ENCODE data around the gene MNAT1. TPM values are rescaled to one million over a fixed set of nuclear protein-coding genes. Genes with fewer than 3 reads are reported as not detected.
A peak's percentile ranks its signal among the peaks of the same experiment; 100 is the strongest.
"Not testable (repeated sequence)": the region's sequence is repeated elsewhere in the genome, so short reads cannot be mapped to it uniquely, and the experiment has no call there.

The MNAT1 gene
- polyA plus RNA-seq, 1 donor, result 30.7 TPM

GRCh38 chr14:60839657-60840056, 105.1 kb downstream of the MNAT1 start:
- Histone ChIP-seq H3K9me3 (ENCODE audit: control insufficient read depth, low read depth, low read length) (no peaks in the 10 kb centered on the region), H3K4me3 (ENCODE audit: low read length) (no peak overlapping the region), H3K4me1 (ENCODE audit: control insufficient read depth, insufficient read depth, low read length) (no peaks in the 10 kb centered on the region), H3K36me3 (ENCODE audit: control insufficient read depth, insufficient read depth, low read length) (peaks cover 23% of the 10 kb centered on the region), H3K27me3 (ENCODE audit: control insufficient read depth, insufficient read depth, low read length) (no peaks in the 10 kb centered on the region), H3K27ac (ENCODE audit: low read length) (no peak overlapping the region)
- DNase-seq, result no peak
- no CpG with 5 or more reads among the region's 11 CpGs for WGBS (ENCODE audit: insufficient coverage, low lambda C conversion rate)

- no peaks in the 10 kb centered on the region for H3K27me3 ChIP-seq (ENCODE audit: control insufficient read depth, insufficient read depth, low read length)
- no peak for DNase-seq
Observed at GRCh38 chr14:60840313-60840712, 105.8 kb downstream of the MNAT1 start.

GRCh38 chr14:60845523-60845922, 111.0 kb downstream of the MNAT1 start:
- no peak overlapping the region for H3K27ac ChIP-seq (ENCODE audit: low read length)
- 60% methylated on average over 1 of the region's 1 CpG for WGBS (ENCODE audit: insufficient coverage, low lambda C conversion rate)
- H3K4me1 ChIP-seq (ENCODE audit: control insufficient read depth, insufficient read depth, low read length), result no peaks in the 10 kb centered on the region
- H3K36me3 ChIP-seq (ENCODE audit: control insufficient read depth, insufficient read depth, low read length), result no peaks in the 10 kb centered on the region
- DNase-seq, result no peak
- H3K9me3 ChIP-seq (ENCODE audit: control insufficient read depth, low read depth, low read length), result peaks cover 10% of the 10 kb centered on the region
- H3K4me3 ChIP-seq (ENCODE audit: low read length), result no peak overlapping the region
- H3K27me3 ChIP-seq (ENCODE audit: control insufficient read depth, insufficient read depth, low read length), result no peaks in the 10 kb centered on the region

More at GRCh38 chr14:60840313-60840712, 105.8 kb downstream of the MNAT1 start:
- no peaks in the 10 kb centered on the region for H3K9me3 ChIP-seq (ENCODE audit: control insufficient read depth, low read depth, low read length)
- H3K4me1 ChIP-seq (ENCODE audit: control insufficient read depth, insufficient read depth, low read length), result no peaks in the 10 kb centered on the region
- no CpG with 5 or more reads among the region's 1 CpG for WGBS (ENCODE audit: insufficient coverage, low lambda C conversion rate)
- H3K27ac ChIP-seq (ENCODE audit: low read length), result no peak overlapping the region
- H3K36me3 ChIP-seq (ENCODE audit: control insufficient read depth, insufficient read depth, low read length), result peaks cover 23% of the 10 kb centered on the region
- H3K4me3 ChIP-seq (ENCODE audit: low read length), result no peak overlapping the region

DNA sequence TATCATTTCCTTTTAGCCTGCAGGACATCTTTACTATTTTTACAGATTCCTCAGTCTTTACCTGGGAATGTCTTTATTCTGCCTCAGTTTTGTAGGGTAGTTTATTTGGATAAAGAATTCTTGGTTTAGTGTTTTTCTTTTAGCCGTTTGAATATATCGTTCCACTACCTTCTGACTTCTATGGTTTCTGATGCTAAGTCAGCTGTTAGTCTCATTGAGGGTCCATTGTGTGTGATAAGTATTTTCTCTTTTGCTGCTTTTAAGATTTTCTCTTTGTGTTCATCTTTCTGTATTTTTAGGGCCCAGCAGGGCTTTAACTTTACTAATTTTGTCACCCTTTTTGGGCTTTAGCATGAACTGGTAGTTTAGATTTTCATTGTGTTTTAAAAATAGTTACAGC, 113.5 kb downstream of the MNAT1 start:
- H3K4me1 ChIP-seq (ENCODE audit: control insufficient read depth, insufficient read depth, low read length), result no peaks in the 10 kb centered on the region
- DNase-seq, result no peak
- no peaks in the 10 kb centered on the region for H3K27me3 ChIP-seq (ENCODE audit: control insufficient read depth, insufficient read depth, low read length)
- no peak overlapping the region for H3K27ac ChIP-seq (ENCODE audit: low read length)
- no peak overlapping the region for H3K4me3 ChIP-seq (ENCODE audit: low read length)
- H3K36me3 ChIP-seq (ENCODE audit: control insufficient read depth, insufficient read depth, low read length), result no peaks in the 10 kb centered on the region
- 100% methylated on average over 1 of the region's 2 CpGs for WGBS (ENCODE audit: insufficient coverage, low lambda C conversion rate)
- peaks cover 10% of the 10 kb centered on the region for H3K9me3 ChIP-seq (ENCODE audit: control insufficient read depth, low read depth, low read length)

DNA sequence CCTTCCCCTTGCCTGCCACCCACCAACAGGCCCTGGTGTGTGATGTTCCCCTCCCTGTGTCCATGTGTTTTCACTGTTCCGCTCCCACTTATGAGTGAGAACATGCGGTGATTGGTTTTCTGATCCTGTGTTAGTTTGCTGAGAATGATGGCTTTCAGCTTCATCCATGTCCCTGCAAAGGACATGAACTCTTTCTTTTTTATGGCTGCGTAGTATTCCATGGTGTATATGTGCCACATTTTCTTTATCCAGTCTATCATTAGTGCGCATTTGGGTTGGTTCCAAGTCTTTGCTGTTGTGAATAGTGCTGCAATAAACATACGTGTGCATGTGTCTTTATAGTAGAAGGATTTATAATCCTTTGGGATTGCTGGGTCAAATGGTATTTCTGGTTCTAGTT, 117.1 kb downstream of the MNAT1 start:
- DNase-seq; H3K4me1 ChIP-seq (ENCODE audit: control insufficient read depth, insufficient read depth, low read length); H3K4me3 ChIP-seq (ENCODE audit: low read length); H3K27ac ChIP-seq (ENCODE audit: low read length); H3K27me3 ChIP-seq (ENCODE audit: control insufficient read depth, insufficient read depth, low read length); H3K36me3 ChIP-seq (ENCODE audit: control insufficient read depth, insufficient read depth, low read length): not testable (repeated sequence)
- no CpG with 5 or more reads among the region's 5 CpGs for WGBS (ENCODE audit: insufficient coverage, low lambda C conversion rate)
- peaks cover 13% of the 10 kb centered on the region for H3K9me3 ChIP-seq (ENCODE audit: control insufficient read depth, low read depth, low read length)

DNA sequence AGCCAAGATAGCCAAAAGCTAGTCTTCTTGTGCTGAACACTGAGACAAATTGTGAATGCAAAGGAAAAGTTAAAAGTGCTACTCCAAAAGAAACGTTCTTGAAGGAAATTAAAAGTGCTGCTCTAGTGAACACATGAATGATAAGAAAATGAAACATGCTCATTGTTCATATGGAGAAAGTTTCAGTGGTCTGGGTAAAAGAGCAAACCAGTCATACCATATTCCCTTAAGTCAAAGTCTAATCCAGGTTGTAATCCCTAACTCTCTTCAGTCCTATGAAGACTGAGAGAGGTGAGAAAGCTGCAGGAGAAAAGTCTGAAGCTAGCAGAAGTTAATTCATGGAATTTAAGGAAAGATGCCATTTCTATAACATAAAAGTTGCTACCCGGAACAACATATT, 121.5 kb downstream of the MNAT1 start:
- H3K27me3 ChIP-seq (ENCODE audit: control insufficient read depth, insufficient read depth, low read length), result no peaks in the 10 kb centered on the region
- peaks cover 5% of the 10 kb centered on the region for H3K9me3 ChIP-seq (ENCODE audit: control insufficient read depth, low read depth, low read length)
- peaks cover 5% of the 10 kb centered on the region for H3K36me3 ChIP-seq (ENCODE audit: control insufficient read depth, insufficient read depth, low read length)
- 80% methylated on average over 1 of the region's 2 CpGs for WGBS (ENCODE audit: insufficient coverage, low lambda C conversion rate)
- H3K27ac ChIP-seq (ENCODE audit: low read length), result no peak overlapping the region
- DNase-seq, result no peak
- no peaks in the 10 kb centered on the region for H3K4me1 ChIP-seq (ENCODE audit: control insufficient read depth, insufficient read depth, low read length)
- no peak overlapping the region for H3K4me3 ChIP-seq (ENCODE audit: low read length)

DNA sequence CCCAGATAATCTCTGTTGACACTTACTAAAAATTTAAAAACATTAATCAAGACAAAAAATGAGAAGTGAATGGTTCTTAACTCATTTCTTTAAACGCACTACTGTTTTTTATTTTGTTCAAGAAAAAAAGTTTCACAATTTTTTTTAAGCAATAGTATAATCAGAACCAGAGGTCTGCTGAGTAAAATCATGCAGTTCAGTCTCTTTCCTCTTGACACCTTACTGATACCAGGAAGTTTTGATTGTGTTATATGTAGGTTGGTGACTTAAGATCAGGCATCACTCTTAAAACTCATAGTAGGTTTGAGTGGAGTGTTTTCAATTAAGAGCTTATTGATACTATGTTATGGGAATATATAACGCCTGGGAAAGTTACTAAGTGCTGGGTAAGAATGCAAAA, 125.0 kb downstream of the MNAT1 start:
- Histone ChIP-seq H3K36me3 (ENCODE audit: control insufficient read depth, insufficient read depth, low read length) (peaks cover 5% of the 10 kb centered on the region), H3K27ac (ENCODE audit: low read length) (no peak overlapping the region), H3K9me3 (ENCODE audit: control insufficient read depth, low read depth, low read length) (peaks cover 5% of the 10 kb centered on the region), H3K27me3 (ENCODE audit: control insufficient read depth, insufficient read depth, low read length) (no peaks in the 10 kb centered on the region), H3K4me1 (ENCODE audit: control insufficient read depth, insufficient read depth, low read length) (peaks cover 3% of the 10 kb centered on the region), H3K4me3 (ENCODE audit: low read length) (no peak overlapping the region)
- no peak for DNase-seq
- 93% methylated on average over 1 of the region's 2 CpGs for WGBS (ENCODE audit: insufficient coverage, low lambda C conversion rate)

DNA sequence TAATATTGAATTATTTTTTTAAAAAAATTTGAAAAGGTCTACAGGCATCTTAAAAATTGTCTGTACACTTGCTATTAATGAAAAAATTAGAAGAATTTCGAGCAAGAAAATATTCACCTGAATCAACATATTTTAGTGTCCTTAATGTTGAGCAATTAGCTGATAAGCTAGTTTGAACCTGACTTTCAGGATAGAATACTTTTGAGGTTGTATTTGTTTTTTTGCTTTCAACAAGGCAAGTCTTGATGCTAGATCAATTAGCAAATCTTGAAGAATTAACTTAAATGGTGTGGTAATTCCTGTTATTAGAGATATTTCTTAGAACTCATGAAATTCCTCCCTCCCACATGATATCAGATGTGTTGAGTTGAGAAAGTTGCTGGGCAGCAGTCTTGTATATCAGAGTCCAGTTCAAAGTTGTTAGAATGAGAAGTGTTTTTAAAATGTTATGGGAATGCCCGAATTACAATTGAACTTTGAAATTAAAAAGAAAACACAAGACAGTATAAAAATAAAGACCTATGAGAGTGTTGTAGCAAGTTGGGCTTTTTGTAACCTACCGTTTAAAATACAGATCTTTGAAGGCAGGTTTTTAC, 127.1 kb downstream of the MNAT1 start:
- H3K9me3 ChIP-seq (ENCODE audit: control insufficient read depth, low read depth, low read length), result peaks cover 3% of the 10 kb centered on the region
- DNase-seq, result peak; percentile 30 to 78
- no peaks in the 10 kb centered on the region for H3K27me3 ChIP-seq (ENCODE audit: control insufficient read depth, insufficient read depth, low read length)
- peak overlapping the region; percentile 10 for H3K27ac ChIP-seq (ENCODE audit: low read length)
- no peak overlapping the region for H3K4me3 ChIP-seq (ENCODE audit: low read length)
- H3K4me1 ChIP-seq (ENCODE audit: control insufficient read depth, insufficient read depth, low read length), result peaks cover 3% of the 10 kb centered on the region
- no peaks in the 10 kb centered on the region for H3K36me3 ChIP-seq (ENCODE audit: control insufficient read depth, insufficient read depth, low read length)
- 23% methylated on average over 3 of the region's 3 CpGs for WGBS (ENCODE audit: insufficient coverage, low lambda C conversion rate)

DNA sequence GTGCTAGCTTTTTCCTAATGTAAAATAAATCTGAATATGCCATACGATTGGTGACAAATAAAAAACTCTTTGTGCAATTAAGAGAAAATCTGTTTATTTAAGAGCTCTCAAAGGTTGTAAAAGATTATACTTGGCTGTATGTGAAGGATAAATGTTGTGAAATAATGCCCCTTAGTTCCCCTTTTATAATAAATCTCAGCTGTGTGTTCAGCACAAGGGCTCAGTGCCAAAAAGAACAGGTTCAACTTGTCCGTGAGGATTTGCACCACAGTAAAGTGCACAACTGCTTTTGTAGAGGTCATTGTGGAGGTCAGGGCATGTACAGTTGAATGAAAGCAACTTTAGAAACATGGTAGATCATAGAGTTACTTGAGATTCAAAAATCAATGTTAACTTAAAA, 127.7 kb downstream of the MNAT1 start:
- H3K4me3 ChIP-seq (ENCODE audit: low read length), result no peak overlapping the region
- H3K27me3 ChIP-seq (ENCODE audit: control insufficient read depth, insufficient read depth, low read length), result no peaks in the 10 kb centered on the region
- WGBS (ENCODE audit: insufficient coverage, low lambda C conversion rate), result no CpG with 5 or more reads among the region's 2 CpGs
- H3K27ac ChIP-seq (ENCODE audit: low read length), result peak overlapping the region; percentile 10
- DNase-seq, result peak; percentile 76 to 88
- peaks cover 3% of the 10 kb centered on the region for H3K4me1 ChIP-seq (ENCODE audit: control insufficient read depth, insufficient read depth, low read length)
- H3K9me3 ChIP-seq (ENCODE audit: control insufficient read depth, low read depth, low read length), result no peaks in the 10 kb centered on the region
- no peaks in the 10 kb centered on the region for H3K36me3 ChIP-seq (ENCODE audit: control insufficient read depth, insufficient read depth, low read length)

GRCh38 chr14:60863249-60863648, 128.7 kb downstream of the MNAT1 start:
- no peak overlapping the region for H3K4me3 ChIP-seq (ENCODE audit: low read length)
- no peak overlapping the region for H3K27ac ChIP-seq (ENCODE audit: low read length)
- H3K9me3 ChIP-seq (ENCODE audit: control insufficient read depth, low read depth, low read length), result no peaks in the 10 kb centered on the region
- no peak for DNase-seq
- H3K27me3 ChIP-seq (ENCODE audit: control insufficient read depth, insufficient read depth, low read length), result no peaks in the 10 kb centered on the region
- H3K36me3 ChIP-seq (ENCODE audit: control insufficient read depth, insufficient read depth, low read length), result no peaks in the 10 kb centered on the region
- 86% methylated on average over 1 of the region's 2 CpGs for WGBS (ENCODE audit: insufficient coverage, low lambda C conversion rate)
- H3K4me1 ChIP-seq (ENCODE audit: control insufficient read depth, insufficient read depth, low read length), result peaks cover 3% of the 10 kb centered on the region

- H3K4me1 ChIP-seq (ENCODE audit: control insufficient read depth, insufficient read depth, low read length), result peaks cover 3% of the 10 kb centered on the region
- H3K27ac ChIP-seq (ENCODE audit: low read length), result no peak overlapping the region
- WGBS (ENCODE audit: insufficient coverage, low lambda C conversion rate), result 100% methylated on average over 3 of the region's 4 CpGs
Observed at GRCh38 chr14:60865378-60866127, 131.0 kb downstream of the MNAT1 start.

More at GRCh38 chr14:60865378-60866127, 131.0 kb downstream of the MNAT1 start:
- no peaks in the 10 kb centered on the region for H3K9me3 ChIP-seq (ENCODE audit: control insufficient read depth, low read depth, low read length)
- DNase-seq, result no peak
- H3K36me3 ChIP-seq (ENCODE audit: control insufficient read depth, insufficient read depth, low read length), result no peaks in the 10 kb centered on the region
- H3K27me3 ChIP-seq (ENCODE audit: control insufficient read depth, insufficient read depth, low read length), result no peaks in the 10 kb centered on the region
- no peak overlapping the region for H3K4me3 ChIP-seq (ENCODE audit: low read length)
